Caco-2 (cell line): ENCODE measurements around the gene THAP6. TPM values are rescaled to one million over a fixed set of nuclear protein-coding genes. Genes with fewer than 3 reads are reported as not detected.

ENCODE experiments used
- BruUV-seq: library from RNA; stranded (reverse); fragments of 400-500 nt; replicated peaks from 2 replicates; lab custom pipeline; 2021; lab: Mats Ljungman, UMichigan
- CTCF ChIA-PET: fragments of 300-600 bp; sonication (Branson Sonifier 250); formaldehyde crosslinking; loops from one replicate; lab custom pipeline; 2022; ENCODE audit warnings: antibody characterized with exemption; lab: Charles Lee
- POLR2A ChIA-PET: fragments of 300-600 bp; sonication (Branson Sonifier 250); formaldehyde crosslinking; loops from one replicate; lab custom pipeline; 2022; ENCODE audit warnings: antibody characterized with exemption; lab: Charles Lee
- DNase-seq, 2 experiments: peaks; one replicate each; pipeline versions ENCODE4 v3.0.0 to v3.0.0-alpha.2; 2020 to 2022
- H3K27me3 ChIP-seq: replicated peaks from 2 replicates; pipeline ENCODE4 v1.6.0; 2011; ENCODE audit warnings: low read length; ENCODE audit not compliant: control insufficient read depth, insufficient read depth
- H3K36me3 ChIP-seq: 2 replicates; pipeline ENCODE4 v1.5.1; 2011; ENCODE audit warnings: low read length; ENCODE audit not compliant: control insufficient read depth, insufficient read depth
- H3K4me1 ChIP-seq: fragments of 250-450 bp; sonication (Bioruptor Pico); 2 replicates; pipeline ENCODE4 v1.5.1; 2020; ENCODE audit warnings: mild to moderate bottlenecking
- H3K4me3 ChIP-seq: 2 replicates; pipeline ENCODE4 v1.5.1; 2011; ENCODE audit warnings: low read depth, mild to moderate bottlenecking, control low read depth, low read length
- H3K9me3 ChIP-seq: fragments of 250-450 bp; sonication (Bioruptor Pico); 2 replicates; pipeline ENCODE4 v1.5.1; 2020; ENCODE audit warnings: mild to moderate bottlenecking, moderate library complexity
- H3K27ac Mint-ChIP-seq: one replicate; pipeline ENCODE4 v1.8.0; 2022; ENCODE audit warnings: mixed read lengths; ENCODE audit not compliant: unreplicated experiment
- H3K27me3 Mint-ChIP-seq: one replicate; pipeline ENCODE4 v1.8.0; 2022; ENCODE audit warnings: mixed read lengths; ENCODE audit not compliant: insufficient read depth, unreplicated experiment
- H3K36me3 Mint-ChIP-seq: one replicate; pipeline ENCODE4 v1.8.0; 2022; ENCODE audit warnings: mild to moderate bottlenecking, mixed read lengths; ENCODE audit not compliant: insufficient read depth, unreplicated experiment
- H3K4me1 Mint-ChIP-seq: one replicate; pipeline ENCODE4 v1.8.0; 2022; ENCODE audit warnings: low read depth, mixed read lengths; ENCODE audit not compliant: unreplicated experiment
- H3K4me3 Mint-ChIP-seq: one replicate; pipeline ENCODE4 v1.8.0; 2022; ENCODE audit warnings: mild to moderate bottlenecking, moderate library complexity, mixed read lengths; ENCODE audit not compliant: unreplicated experiment
- H3K9me3 Mint-ChIP-seq: one replicate; pipeline ENCODE4 v1.8.0; 2022; ENCODE audit warnings: mixed read lengths; ENCODE audit not compliant: unreplicated experiment
- CTCF ChIP-seq, 2 experiments: fragments of 200-600 bp in 1 of 2; IDR thresholded peaks; 1 replicate in 1 of 2; 2 replicates in 1 of 2; pipeline versions ENCODE4 v1.5.1 to v1.8.0; 2011 to 2022; ENCODE audit warnings: antibody characterized with exemption in 1 of 2, control low read depth in 1 of 2, inconsistent platforms in 1 of 2, low read depth in 1 of 2, low read length in 1 of 2, mild to moderate bottlenecking in 1 of 2, moderate library complexity in 1 of 2; ENCODE audit not compliant: insufficient read depth in 1 of 2, severe bottlenecking in 1 of 2, unreplicated experiment in 1 of 2
- intact Hi-C: fragments of 100-400 bp; cut with micrococcal nuclease; formaldehyde crosslinking; loops from one replicate; pipeline ENCODE4 v1.10.0; 2022; ENCODE audit not compliant: unreplicated experiment
- total RNA-seq: library from RNA; stranded (reverse); gene quantifications from 2 replicates; pipeline ENCODE4 v1.2.3, GENCODE V29; 2022

Gene THAP6
- total RNA-seq, 1 experiment from 2014 or later: 11.8 TPM

- TF ChIP-seq CTCF (IDR thresholded peaks at IDR 0.05; ENCODE audit: insufficient read depth in 1 of 2, low read depth in 1 of 2, low read length in 1 of 2, severe bottlenecking in 1 of 2, unreplicated experiment in 1 of 2): no peak
- DNase-seq: peak; percentile 87 to 88
- CTCF ChIA-PET: no interaction called here
Measured at GRCh38 chr4:75561789-75562188, 47.5 kb downstream of the THAP6 start.

DNA sequence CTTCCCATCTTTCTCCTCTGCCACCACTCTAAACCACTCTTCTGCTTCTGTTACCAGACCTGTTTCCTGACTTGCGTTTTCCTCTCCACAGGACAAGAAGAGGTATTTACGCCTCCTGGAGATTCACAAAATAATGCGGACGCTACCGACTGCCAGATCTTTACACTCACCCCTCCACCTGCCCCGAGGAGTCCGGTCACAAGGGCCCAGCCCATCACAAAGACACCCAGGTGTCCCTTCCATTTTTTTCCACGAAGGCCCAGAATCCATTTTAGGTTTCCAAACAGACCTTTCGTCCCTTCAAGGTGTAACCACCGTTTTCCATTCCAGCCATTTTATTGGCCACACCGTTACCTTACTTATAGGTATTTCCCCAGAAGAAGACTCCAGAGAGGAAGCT is 49.8 kb downstream of the THAP6 start:
- Histone ChIP-seq H3K4me3 (no peak overlapping the region), H3K9me3 (no peaks in the 10 kb centered on the region), H3K36me3 (no peaks in the 10 kb centered on the region), H3K27me3 (no peaks in the 10 kb centered on the region), H3K4me1 (peaks cover 23% of the 10 kb centered on the region)
- POLR2A ChIA-PET: no interaction called here
- BruUV-seq: no TSS peak
- H3K27me3 Mint-ChIP-seq: no peaks in the 10 kb centered on the region
- H3K9me3 Mint-ChIP-seq: no peaks in the 10 kb centered on the region
- H3K36me3 Mint-ChIP-seq: peaks cover 7% of the 10 kb centered on the region
- intact Hi-C loops: no loop called here
- CTCF ChIA-PET: no interaction called here
- peaks cover 18% of the 10 kb centered on the region for H3K4me1 Mint-ChIP-seq
- no peak overlapping the region for H3K27ac Mint-ChIP-seq
- H3K4me3 Mint-ChIP-seq: no peak overlapping the region
- no peak for DNase-seq
- TF ChIP-seq CTCF (IDR thresholded peaks at IDR 0.05; ENCODE audit: insufficient read depth in 1 of 2, low read depth in 1 of 2, low read length in 1 of 2, severe bottlenecking in 1 of 2, unreplicated experiment in 1 of 2): no peak

More at GRCh38 chr4:75561789-75562188, 47.5 kb downstream of the THAP6 start:
- peaks cover 18% of the 10 kb centered on the region for H3K4me1 Mint-ChIP-seq
- H3K9me3 Mint-ChIP-seq: no peaks in the 10 kb centered on the region
- H3K27me3 Mint-ChIP-seq: no peaks in the 10 kb centered on the region
- intact Hi-C loops: loop anchor here (1.0 kb wide), 1 partner anchor 47 kb away; the partner anchor contains the start of genes RCHY1 and THAP6
- POLR2A ChIA-PET: interaction anchor here (0.6 to 1.1 kb wide), 2 partner anchors 162 to 179 kb away, joined by 3 to 4 read pairs; partner anchors contain the start of gene USO1
- H3K36me3 Mint-ChIP-seq: peaks cover 7% of the 10 kb centered on the region
- no peaks in the 10 kb centered on the region for H3K36me3 ChIP-seq
- peak overlapping the region; percentile 15 for H3K4me3 ChIP-seq
- no peaks in the 10 kb centered on the region for H3K9me3 ChIP-seq
- no TSS peak for BruUV-seq
- no peaks in the 10 kb centered on the region for H3K27me3 ChIP-seq
- H3K27ac Mint-ChIP-seq: peak overlapping the region; percentile 81
- H3K4me1 ChIP-seq: peaks cover 23% of the 10 kb centered on the region
- H3K4me3 Mint-ChIP-seq: peak overlapping the region; percentile 60

DNA sequence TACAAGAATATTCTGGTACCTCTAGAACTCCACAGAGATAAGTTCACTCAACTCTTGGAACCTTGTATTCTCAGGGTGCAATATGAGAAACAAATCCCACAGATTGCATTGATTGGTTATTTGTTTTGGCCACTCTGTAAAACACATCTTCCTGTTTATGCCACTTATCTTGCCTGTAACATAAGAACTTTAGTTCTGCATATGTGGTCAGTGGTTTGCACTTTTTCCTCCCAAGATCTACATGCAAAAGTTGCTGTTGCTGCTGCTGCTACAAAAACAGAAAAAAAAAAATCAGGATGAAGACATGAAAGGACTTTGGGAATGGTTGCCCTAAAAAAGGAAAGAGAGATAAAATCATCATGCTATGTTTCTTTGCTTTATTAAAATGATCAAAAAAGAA is 51.2 kb downstream of the THAP6 start:
- peaks cover 7% of the 10 kb centered on the region for H3K36me3 Mint-ChIP-seq

More for the DNA sequence above, 51.2 kb downstream of the THAP6 start:
- ChIA-PET POLR2A (no interaction called here), CTCF (no interaction called here)
- Histone ChIP-seq H3K27me3 (no peaks in the 10 kb centered on the region), H3K36me3 (no peaks in the 10 kb centered on the region), H3K9me3 (no peaks in the 10 kb centered on the region), H3K4me3 (no peak overlapping the region), H3K4me1 (peaks cover 17% of the 10 kb centered on the region)
- Mint-ChIP-seq H3K27ac (no peak overlapping the region), H3K4me3 (no peak overlapping the region), H3K4me1 (peaks cover 7% of the 10 kb centered on the region), H3K9me3 (no peaks in the 10 kb centered on the region), H3K27me3 (no peaks in the 10 kb centered on the region)
- no TSS peak for BruUV-seq
- DNase-seq: no peak
- no peak for TF ChIP-seq CTCF (IDR thresholded peaks at IDR 0.05; ENCODE audit: insufficient read depth in 1 of 2, low read depth in 1 of 2, low read length in 1 of 2, severe bottlenecking in 1 of 2, unreplicated experiment in 1 of 2)
- intact Hi-C loops: no loop called here
